ENCODE measurements around the gene ARAP3.
"Not testable (repeated sequence)": the region's sequence is repeated elsewhere in the genome, so short reads cannot be mapped to it uniquely, and the experiment has no call there.

The ARAP3 gene

GRCh38 chr5:141637767-141638419 lies 44.1 kb downstream of the ARAP3 start:
- no peak for DNase-seq

- peak; percentile 13 for DNase-seq
Observed at GRCh38 chr5:141637123-141637766, 44.8 kb downstream of the ARAP3 start.

GRCh38 chr5:141636413-141637122 lies 45.5 kb downstream of the ARAP3 start, which contains the start of the genes HDAC3 and RELL2:
HDAC3 (minus strand) TSS chr5:141636849; CDS start chr5:141636790, 59 bp downstream.
RELL2 (plus strand) TSS chr5:141636997; CDS start chr5:141638226, 1,229 bp downstream.
- peak; percentile 74 for DNase-seq

GRCh38 chr5:141636106-141636412 lies 46.0 kb downstream of the ARAP3 start:
- DNase-seq: no peak

GRCh38 chr5:141635646-141636045 lies 46.4 kb downstream of the ARAP3 start:
- no peak for DNase-seq

GRCh38 chr5:141634720-141635119 lies 47.3 kb downstream of the ARAP3 start:
- DNase-seq: no peak

- no peak for DNase-seq
Observed at GRCh38 chr5:141633871-141634561, 48.0 kb downstream of the ARAP3 start.

GRCh38 chr5:141632650-141633049 lies 49.4 kb downstream of the ARAP3 start:
- DNase-seq: no peak

- no peak for DNase-seq
Observed at GRCh38 chr5:141630570-141631140, 51.4 kb downstream of the ARAP3 start.

GRCh38 chr5:141628175-141628788 lies 53.7 kb downstream of the ARAP3 start:
- no peak for DNase-seq

- no peak for DNase-seq
Observed at GRCh38 chr5:141623611-141624010, 58.4 kb downstream of the ARAP3 start.

- DNase-seq: no peak
Observed at GRCh38 chr5:141623186-141623585, 58.8 kb downstream of the ARAP3 start.

GRCh38 chr5:141618804-141619554 lies 63.1 kb downstream of the ARAP3 start, which contains the start of gene DIAPH1:
DIAPH1 (minus strand) TSS chr5:141619000; CDS start chr5:141618914, 86 bp downstream.
- DNase-seq: peak; percentile 81

- DNase-seq: peak; percentile 37
Observed at GRCh38 chr5:141618030-141618803, 63.8 kb downstream of the ARAP3 start.

- no peak for DNase-seq
Observed at GRCh38 chr5:141617682-141618029, 64.4 kb downstream of the ARAP3 start.

- no peak for DNase-seq
Observed at GRCh38 chr5:141617128-141617527, 64.9 kb downstream of the ARAP3 start.

GRCh38 chr5:141615991-141616720 lies 65.9 kb downstream of the ARAP3 start:
- DNase-seq: no peak

GRCh38 chr5:141613344-141613743 lies 68.7 kb downstream of the ARAP3 start:
- no peak for DNase-seq

- no peak for DNase-seq
Observed at GRCh38 chr5:141611289-141611688, 70.7 kb downstream of the ARAP3 start.

GRCh38 chr5:141609921-141610320 lies 72.1 kb downstream of the ARAP3 start:
- not testable (repeated sequence) for DNase-seq

Measured in NCI-H2171 treated with DMSO at 0.1 percent for 48 hours (cell line).